COR-L47 (cell line): Measurements from ENCODE around the gene CDC42SE2.
"Not testable (repeated sequence)": the region's sequence is repeated elsewhere in the genome, so short reads cannot be mapped to it uniquely, and the experiment has no call there.

Experiments
- DNase-seq: peaks from one replicate; lab custom pipeline; 2025; lab: John Stamatoyannopoulos, UW

Gene CDC42SE2

DNA sequence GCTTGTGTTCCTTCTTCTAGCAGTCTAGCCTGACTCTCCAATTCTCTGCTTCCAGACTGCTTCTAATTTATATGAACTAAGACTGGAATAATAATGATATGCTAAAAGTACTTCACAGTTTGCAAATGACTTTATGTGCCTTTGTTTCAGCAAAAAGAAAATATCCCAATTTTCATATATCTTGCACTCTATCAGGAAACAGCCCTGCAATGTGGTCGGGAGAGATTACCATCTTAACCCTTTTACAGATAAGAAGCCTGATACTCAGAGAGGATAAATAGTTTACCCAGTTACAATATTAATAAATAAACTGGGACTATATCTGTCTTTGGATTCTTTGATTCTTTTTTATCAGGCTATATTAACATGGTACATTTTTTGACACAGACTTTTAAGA is 126.0 kb downstream of the CDC42SE2 start:
- DNase-seq = no peak

DNA sequence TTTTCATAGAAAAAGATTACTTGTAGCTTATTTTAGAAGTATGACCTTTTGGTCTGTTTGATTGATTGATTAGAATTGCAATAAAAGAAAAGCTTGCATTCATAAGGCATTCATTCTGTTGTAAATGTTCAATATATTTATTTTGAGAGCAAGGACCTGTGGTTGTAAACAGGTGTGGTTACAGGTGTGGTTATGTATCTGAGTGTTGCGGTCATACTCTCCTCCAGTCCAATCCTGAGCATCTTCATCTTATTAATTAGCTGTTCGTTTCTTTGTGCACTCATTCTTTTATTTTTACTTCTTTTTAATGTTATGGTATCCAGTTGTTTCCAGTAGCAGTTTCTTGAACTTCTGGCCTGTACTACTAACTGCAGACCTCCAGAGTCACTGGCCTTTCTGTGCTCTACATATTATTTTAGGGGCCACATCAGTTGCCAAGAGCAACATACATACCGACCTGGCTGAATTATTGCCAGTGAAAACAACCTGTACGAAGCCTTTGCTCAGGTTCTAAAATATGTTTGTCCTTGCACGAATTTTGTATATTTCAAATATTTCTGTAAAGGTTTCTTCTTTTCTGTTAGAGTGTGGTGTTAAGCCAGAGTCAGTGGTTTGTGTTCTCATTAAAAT is 128.7 kb downstream of the CDC42SE2 start:
- DNase-seq = no peak

DNA sequence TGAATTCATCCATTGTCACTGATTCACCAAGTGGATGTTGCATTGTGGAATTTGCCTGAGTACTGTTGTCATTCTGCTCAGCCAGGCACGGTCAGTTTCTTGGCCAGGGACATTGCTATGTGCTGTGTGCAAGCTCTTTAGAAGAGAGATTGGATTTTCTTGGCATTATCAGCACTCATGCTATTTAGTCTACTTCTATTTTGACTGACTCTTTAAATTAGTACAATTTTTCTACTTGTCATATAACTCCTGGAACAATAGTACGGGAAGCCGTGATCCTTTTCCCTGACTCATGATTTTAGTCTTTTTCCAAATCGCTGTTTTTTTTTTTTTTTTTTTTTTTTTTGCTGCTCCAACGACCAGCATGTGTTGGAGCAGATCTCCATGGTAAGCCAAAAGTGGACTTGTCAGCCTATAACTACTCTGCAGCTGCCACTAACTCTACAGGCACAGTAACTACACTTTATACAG is 129.7 kb downstream of the CDC42SE2 start:
- DNase-seq = no peak

DNA sequence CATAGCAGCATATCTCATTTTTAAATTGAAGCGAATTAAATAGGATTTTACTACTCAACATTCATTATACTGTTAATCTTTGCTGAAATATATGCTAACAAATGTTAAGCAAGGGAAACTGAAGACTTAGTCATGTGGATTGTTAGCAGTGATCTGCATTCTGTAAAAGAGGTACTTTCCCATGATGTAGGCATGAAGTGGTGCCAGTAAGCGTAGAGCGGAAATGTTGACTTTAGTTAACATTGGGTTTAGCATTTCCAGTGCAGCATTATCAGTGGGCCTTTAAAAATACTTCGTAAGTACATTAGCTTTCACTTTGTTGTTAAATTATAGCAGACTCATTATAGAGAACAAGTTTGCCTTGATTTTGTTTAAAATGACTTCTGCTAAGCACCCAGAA is 130.3 kb downstream of the CDC42SE2 start:
- DNase-seq = no peak

DNA sequence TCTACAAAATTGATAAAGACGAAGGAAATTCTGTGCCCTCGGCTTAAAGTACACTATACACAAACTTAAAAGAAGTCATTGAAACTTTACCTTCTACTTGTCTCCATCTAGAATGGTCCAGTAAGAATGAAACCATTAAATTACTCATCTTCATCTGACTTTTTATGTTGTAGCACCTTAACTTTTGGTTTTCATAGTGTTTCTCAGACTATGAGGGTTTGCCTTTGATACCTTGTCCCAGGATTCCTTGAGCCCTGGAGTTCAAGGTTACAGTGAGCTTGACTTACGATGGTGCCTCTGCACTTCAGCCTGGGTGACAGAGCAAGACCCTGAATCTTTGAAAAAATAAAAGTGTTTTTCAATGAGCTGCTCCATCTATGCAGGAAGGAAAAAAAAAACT is 132.2 kb downstream of the CDC42SE2 start:
- DNase-seq = no peak

DNA sequence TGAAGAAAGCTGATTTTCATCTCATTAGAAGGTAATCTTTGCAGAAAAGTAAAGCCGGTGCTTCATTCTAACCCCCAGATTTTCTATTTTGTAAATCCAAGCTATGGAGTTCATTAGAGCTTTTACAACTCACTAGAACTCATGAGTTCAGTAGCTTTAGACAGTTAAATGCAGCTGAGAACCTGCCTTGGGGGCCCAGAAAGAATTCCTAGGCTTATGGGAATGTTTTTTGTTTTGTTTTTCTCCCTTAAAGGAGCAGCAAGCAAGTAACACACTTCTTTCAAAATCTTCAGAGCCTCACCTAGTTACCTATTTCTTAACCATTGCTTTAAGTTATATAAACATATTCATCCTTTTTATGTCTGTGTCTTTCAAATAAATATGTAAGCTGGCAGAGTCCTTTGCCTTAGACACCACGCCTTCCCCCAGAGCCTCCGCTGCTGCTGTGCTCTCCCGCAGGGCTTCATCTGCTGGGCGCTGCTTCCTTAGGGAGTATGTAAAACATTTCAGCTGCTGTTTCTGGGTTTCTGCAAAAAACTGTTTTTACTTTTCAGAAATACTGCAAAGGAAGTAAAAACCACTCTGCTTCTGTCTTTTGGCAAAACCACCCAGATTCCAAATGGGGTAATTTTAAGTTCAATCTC is 132.9 kb downstream of the CDC42SE2 start:
- no peak for DNase-seq

DNA sequence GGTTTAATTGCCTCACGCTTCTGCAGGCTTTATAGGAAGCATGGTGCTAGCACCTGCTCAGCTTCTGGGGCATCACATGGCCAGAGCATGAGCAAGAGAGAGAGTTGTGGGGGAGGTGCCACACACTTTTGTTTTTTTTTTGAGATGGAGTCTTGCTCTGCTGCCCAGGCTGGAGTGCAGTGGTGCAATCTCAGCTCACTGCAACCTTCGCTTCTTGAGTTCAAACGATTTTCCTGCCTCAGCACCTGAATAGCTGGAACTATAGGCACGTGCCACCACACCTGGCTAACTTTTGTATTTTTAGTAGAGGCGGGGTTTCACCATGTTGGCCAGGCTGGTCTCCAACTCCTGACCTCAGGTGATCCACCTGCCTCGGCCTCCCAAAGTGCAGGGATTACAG is 135.2 kb downstream of the CDC42SE2 start:
- not testable (repeated sequence) for DNase-seq

DNA sequence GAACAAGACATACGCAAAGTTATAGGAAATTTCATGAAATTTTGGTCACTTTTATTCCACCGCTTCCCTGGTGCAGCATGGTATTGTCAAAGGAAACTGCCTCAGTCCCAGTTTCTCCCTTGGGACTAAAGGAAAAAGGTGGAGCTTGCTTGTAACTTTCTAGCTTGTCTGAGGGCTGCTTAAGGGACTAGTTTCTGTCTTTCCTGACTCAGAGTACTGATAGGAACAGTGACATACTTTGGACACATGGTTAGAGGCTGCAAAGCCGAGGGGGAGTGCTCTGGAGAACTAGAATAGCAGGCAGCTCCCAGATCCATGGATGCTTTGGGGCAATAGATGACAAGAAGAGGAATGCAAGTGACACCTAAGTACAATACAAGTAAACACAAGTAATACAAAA is 136.7 kb downstream of the CDC42SE2 start:
- DNase-seq = no peak

DNA sequence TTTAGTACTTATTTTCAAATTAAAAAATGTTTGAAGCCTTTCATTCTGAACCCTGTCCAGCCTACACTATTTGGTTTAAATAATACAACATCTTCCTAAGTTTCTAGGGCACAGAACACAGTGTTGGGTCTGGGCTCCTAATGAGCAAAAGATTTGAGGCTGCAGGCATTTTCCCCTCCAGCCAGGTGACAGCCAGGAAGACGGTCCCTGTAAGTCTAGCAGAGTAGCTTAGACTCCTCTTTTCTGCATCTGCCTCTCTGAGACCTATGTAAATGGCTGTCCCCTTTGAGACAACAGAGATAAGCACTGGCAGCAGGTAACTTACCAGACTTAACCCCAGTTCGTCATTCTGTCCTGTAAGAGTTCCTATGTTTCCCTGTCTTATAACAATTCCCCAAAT is 141.8 kb downstream of the CDC42SE2 start:
- no peak for DNase-seq

DNA sequence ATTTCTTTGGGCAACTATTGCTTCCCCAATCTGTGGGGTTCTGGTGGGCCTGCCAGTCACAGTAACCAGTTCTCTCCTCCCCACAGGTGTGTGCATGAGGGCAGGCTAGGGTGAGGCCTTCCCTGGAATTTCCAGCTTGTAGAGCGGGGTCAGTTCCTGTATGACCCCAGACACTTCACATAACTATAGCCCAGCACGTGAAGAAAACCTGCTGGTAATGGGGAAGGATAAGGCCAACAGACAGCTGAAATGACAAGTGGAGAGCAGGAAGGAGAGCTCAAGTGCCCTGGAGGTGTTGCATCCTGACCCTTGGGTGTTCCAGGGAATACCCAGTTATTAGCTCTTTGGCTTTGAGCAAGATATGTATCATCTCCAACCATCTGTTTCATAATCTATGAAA is 142.2 kb downstream of the CDC42SE2 start:
- DNase-seq = no peak

DNA sequence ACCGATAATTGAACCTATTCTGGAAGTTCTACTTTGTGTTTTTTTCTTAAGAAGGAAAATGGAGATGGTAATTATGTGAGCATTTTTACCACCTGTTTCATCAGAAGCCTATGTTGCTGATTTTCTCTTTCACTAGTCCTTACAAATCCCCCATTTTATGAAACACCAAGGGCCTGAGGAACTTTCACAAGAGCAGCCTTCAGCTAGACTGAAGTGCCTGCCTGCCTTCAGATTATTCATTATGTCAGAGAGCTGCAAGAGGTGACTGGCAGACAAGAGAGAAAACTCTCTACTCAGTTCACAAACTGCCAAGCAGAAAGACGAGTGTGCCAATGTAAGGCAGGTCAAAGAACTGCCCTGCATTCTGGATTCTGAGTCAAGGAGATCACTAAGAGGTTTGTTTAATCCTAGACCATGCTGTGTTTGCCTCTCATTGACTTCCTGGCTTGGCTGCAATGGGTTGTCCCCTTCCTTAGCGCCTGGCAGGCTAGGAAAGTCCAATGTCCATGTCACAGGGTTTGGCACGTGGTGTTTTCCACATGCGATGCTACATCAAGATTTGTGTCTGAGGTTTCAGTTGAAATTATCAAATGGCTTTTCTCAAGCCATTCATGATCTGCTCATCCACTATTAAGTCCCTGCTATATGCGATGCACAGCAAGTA is 143.3 kb downstream of the CDC42SE2 start:
- no peak for DNase-seq

DNA sequence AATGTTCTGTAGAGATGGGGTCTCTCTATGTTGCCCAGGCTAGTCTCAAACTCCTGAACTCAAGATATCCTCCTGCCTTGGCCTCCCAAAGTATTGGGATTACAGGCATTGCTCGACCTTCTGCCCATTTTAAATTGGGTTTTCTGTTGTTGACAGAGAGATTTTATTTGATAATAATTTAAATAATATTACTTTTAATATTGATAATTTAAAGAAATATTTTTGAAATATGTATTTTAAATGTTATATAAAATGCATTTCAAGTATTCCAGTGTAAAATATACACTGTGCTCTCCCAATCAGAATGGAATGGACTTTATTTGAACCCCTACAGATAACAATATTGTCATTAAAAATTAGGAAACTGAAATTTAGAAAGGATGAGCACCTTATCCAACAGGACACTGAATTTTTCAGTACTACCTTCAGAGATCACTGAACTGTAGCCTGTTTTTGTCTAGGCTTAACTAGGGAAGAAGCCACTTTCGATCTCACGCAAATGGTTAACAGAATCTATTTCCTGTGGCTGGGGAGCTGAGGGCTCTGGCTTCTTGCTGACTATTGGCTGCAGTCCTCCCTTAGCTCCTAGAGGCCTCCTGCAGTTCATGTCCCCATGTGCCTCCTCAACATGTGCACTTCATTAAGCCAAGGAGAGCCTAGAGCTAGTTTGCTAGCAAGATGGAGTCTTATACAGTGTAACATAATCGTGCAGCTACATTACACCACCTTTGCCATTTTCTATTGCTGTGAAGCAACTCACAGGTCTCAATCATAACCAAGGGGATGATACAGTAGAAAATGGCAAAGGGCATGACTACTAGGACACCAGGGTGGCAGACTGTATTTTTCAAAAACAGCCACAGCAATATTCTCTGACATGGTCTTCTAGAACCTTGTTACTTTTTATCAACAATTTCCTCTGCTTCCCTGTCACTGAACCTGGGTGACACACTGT is 150.0 kb downstream of the CDC42SE2 start:
- no peak for DNase-seq

DNA sequence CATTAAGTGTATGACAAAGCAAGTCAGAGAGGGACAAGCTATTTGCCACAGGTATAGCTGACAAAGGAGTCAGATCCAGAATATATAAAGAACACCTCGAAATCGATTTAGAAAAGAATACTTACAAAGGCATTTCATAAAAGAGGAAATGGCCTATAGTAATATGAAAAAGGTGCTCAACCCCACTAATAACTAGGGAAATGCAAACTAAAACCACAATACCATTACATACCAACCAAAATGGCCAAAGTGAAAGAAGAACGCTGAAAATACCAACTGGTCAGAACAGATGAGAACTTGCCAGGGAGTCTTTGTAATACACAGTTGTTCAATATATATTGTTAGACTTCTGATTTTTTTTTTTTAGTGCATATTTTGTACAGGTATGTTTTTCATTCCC is 152.9 kb downstream of the CDC42SE2 start:
- no peak for DNase-seq

DNA sequence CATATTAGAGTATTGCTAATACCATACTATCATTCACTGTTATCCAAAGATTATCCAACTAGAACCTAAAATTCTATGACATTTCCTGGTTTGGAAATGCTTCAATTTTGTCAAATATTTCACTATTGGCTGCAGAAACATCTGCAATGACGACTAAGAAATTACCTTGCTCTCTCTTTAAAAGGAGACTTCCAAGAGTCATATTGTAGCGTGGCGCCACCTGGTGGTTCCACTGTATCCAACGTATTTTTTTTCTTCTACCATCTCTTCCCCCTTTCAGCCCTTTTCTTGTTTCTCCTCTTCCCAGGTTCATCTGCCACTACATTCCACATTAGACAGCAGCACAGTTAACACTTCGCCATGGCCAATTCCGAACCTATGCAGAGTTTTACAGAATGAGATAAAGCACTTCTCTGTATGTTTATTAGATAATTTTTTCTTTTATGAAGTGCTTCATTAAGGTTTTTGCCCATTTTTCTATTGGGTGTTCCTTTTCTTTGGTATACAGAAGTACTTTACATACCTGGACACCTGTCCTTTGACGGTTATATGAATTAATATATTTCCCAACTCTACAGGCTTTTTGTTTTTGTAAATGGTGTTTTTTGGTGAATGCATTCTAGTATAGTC is 153.5 kb downstream of the CDC42SE2 start:
- peak; percentile 65 for DNase-seq

DNA sequence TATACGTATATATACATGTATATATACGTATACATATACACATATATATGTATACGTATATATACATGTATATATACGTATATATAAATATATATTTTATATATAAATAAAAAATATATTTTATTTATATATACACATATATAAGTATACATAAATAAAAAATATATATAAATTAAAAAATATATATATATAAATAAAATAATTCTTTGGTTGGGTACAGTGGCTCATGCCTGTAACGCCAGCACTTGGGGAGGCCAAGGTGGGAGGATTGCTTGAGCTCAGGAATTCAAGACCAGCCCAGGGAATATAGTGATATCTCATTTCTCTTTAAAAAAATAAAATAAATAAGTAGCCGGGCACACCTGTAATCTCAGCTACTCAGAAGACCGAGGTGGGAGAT is 155.0 kb downstream of the CDC42SE2 start:
- no peak for DNase-seq

DNA sequence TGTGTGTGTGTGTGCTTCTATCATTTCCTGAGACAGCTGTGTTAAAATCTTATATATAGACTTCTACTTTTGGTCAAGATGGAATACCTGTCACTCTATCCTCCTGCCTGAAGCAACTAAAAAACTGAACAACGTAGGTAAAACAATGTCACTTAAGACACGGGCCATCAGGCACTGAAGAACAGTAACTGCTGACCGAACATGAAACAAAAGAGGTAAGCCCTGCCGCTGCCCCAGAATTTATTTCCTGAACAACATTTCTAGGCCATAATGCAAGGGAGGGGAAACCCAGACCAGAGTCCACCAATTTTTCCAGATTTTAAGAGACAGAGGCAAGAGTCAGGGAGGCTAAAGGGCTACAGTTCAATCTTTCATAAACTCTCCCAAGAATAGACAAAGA is 156.0 kb downstream of the CDC42SE2 start:
- no peak for DNase-seq

DNA sequence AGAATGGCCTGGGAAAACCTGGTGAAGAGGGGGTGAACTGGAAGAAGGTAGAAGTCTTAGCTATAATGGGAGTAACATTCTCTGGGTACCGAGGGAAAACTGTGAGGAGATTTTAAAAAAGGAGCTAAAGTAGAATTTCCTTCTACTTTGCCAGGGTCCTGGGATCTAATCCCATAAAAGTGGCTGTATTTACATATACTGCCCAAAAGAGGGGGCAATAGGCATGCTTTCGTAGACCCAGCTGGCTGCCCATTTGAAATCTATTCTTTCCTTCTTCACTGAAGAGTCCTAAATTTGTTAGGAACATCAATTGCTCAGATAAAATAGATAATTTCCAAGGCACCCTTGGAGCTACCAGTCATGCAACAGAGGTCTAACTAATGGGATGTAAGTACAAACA is 159.2 kb downstream of the CDC42SE2 start:
- DNase-seq = peak; percentile 6

DNA sequence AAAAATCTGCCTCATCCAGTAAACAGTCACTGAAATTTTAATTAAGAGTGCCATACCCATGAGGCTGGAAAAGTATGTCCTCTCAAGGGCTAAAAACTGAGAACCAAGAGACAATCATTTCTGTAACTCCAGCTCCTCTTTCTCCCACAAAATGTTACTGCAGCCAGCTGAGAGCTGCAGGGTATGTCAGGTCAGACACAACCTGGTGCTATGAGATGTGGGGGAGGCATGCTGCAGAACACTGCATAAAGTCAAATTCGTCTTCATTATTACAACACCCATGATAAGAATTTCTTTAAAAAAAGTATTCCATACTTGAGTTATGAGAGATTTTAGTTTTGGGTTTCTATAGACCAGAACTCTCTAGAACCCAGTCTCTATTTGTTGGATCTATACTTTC is 162.2 kb downstream of the CDC42SE2 start:
- no peak for DNase-seq

DNA sequence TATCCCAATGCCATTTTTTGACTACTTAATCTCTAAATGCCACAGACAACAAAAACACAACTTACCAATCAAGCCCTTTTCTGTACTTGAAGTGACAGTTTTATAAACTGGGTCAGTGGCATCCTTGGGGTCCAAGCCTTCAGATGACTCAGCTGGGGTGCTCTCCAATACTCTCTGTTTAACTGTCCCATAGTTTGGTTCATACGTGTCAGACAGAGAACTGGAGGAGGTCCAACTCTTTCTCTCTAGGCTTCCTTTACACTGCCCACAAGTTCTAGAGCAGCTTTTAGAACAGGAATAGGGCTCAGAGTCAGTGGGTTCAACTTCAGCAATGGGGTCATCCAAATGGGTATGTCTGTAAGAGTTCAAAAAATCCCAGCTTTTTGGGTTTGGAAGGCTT is 166.9 kb downstream of the CDC42SE2 start:
- no peak for DNase-seq

DNA sequence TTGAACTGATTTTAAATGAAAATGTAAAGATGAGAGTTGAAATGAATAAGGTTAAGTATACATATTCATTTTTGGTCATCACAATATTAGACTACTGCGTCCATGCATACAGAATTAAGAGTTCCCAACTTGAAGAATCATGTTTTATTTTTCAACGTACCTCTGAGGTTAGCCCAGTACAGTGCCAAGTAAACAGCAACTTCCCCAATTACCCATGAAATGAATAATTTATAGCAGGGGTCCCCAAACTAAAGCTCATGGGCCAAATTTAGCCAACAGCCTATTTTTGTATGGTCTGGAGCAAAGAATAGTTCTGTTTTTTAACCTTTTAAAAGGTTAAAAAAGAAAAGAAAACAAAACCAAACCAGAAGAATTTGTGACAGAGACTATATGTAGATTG is 167.9 kb downstream of the CDC42SE2 start:
- no peak for DNase-seq

DNA sequence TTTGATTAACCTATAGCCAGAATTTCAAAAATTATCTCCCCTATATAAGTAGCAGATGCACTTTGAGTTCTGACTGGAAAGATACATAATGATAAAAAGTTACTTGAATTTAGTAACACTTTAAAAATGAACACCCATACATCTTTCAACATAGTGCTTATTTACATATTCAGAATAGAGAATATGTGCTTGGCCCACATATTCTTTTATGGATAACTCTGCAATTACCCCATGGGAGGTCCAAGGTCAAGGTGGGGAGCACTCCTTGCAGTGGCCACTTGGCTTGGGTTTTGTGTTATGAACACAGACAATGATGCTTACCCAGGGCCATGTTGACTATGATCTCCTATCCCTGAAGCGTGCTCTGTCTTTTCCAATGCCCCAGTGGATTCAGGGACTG is 169.3 kb downstream of the CDC42SE2 start:
- DNase-seq = no peak

DNA sequence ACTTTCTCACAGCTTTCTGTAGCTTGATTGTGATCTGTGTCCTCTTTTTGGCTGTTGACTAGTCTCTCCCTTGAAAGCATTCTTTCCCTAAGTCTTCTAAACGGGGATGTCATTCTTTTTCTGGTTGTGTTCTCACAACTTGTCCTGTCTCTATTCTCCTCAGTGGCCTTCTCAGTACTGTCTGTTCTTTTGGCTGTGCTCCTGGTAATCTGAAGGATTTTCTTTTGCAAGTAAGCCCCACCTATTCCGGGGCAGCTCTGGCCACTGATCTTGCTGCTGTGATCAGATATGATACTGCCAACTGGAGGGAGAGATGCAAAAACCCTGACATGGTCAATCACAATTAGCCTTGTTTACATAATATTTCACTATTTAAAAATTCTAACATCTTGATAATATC is 172.2 kb downstream of the CDC42SE2 start:
- no peak for DNase-seq
